ENCODE data around the gene CALML6. TPM values are rescaled to one million over a fixed set of nuclear protein-coding genes. Genes with fewer than 3 reads are reported as not detected.

The CALML6 gene
- total and polyA plus RNA-seq, 2 experiments from 2014 or later = 0.87 TPM; not detected in 1

GRCh38 chr1:1948783-1949182 lies 33.7 kb downstream of the CALML6 start (continued):
- TF ChIP-seq ZNF462 (CRISPR knock-in tag; IDR thresholded peaks at IDR 0.05) = no peak
- TF ChIP-seq STAT1 (IDR thresholded peaks at IDR 0.05; ENCODE audit: unreplicated experiment) = no peak
- no peak for TF ChIP-seq JUNB (IDR thresholded peaks at IDR 0.05; ENCODE audit: unreplicated experiment)

GRCh38 chr1:1950940-1951339 lies 35.9 kb downstream of the CALML6 start:
- Histone ChIP-seq H4K20me1 (replicated peaks; ENCODE audit: insufficient read depth) (no peaks in the 10 kb centered on the region), H3K4me3 (no peak overlapping the region), H3K27ac (ENCODE audit: low read depth) (no peak overlapping the region), H3K9me2 (ENCODE audit: insufficient read depth) (no peaks in the 10 kb centered on the region), H3K4me1 (ENCODE audit: insufficient read depth) (no peaks in the 10 kb centered on the region), H3K79me2 (replicated peaks; ENCODE audit: insufficient read depth) (no peaks in the 10 kb centered on the region), H3K27me3 (ENCODE audit: insufficient read depth) (no peaks in the 10 kb centered on the region), H2AFZ (no peak overlapping the region), H3F3A (replicated peaks; ENCODE audit: low read depth) (no peaks in the 10 kb centered on the region), H3K4me2 (no peak overlapping the region), H3K36me3 (ENCODE audit: insufficient read depth) (no peaks in the 10 kb centered on the region)
- Mint-ChIP-seq H3K27ac (no peak overlapping the region), H3K4me1 (no peaks in the 10 kb centered on the region; the same call in 2 of the 3 replicates), H3K36me3 (ENCODE audit: low read depth) (peaks cover 2% of the 10 kb centered on the region; the same call in 2 of the 3 replicates), H3K9me3 (peaks cover 3% of the 10 kb centered on the region), H3K4me3 (no peak overlapping the region), H3K27me3 (ENCODE audit: insufficient read depth, low read depth, poor library complexity) (peaks cover 5% of the 10 kb centered on the region)
- ATAC-seq (no peak), DNase-seq (ENCODE audit: low spot score) (no peak)
- no peak for TF ChIP-seq STAT1 (IDR thresholded peaks at IDR 0.05; ENCODE audit: unreplicated experiment)
- TF ChIP-seq CTCF (conservative IDR thresholded peaks at IDR 0.05; ENCODE audit: low read depth in 2 of 2) = no peak
- no peak for TF ChIP-seq CREB1 (CRISPR knock-in tag; IDR thresholded peaks at IDR 0.05; ENCODE audit: low read depth)
- no peak for TF ChIP-seq ZNF331 (CRISPR knock-in tag; IDR thresholded peaks at IDR 0.05; ENCODE audit: low read depth)
- no peak for TF ChIP-seq ETS1 (IDR thresholded peaks at IDR 0.05)
- TF ChIP-seq REST (IDR thresholded peaks at IDR 0.05; ENCODE audit: unreplicated experiment) = no peak
- TF ChIP-seq POLR2AphosphoS5 (IDR thresholded peaks at IDR 0.05; ENCODE audit: low read depth) = no peak

Data from GM23338 (cell line).